ENCODE data around the gene DCTN2. TPM values are rescaled to one million over a fixed set of nuclear protein-coding genes. Genes with fewer than 3 reads are reported as not detected.
A peak's percentile ranks its signal among the peaks of the same experiment; 100 is the strongest.

Gene DCTN2
- total RNA-seq, 1 experiment from 2014 or later, result 129 TPM

GRCh38 chr12:57517187-57517586 is 29.8 kb downstream of the DCTN2 start:
- ChIA-PET POLR2A (ENCODE audit: low non-redundant PET) (interaction anchor here (1.0 kb wide), 1 partner anchor 228 kb away, joined by 6 read pairs; the partner anchor contains the start of gene TSPAN31), CTCF (no interaction called here)

DNA sequence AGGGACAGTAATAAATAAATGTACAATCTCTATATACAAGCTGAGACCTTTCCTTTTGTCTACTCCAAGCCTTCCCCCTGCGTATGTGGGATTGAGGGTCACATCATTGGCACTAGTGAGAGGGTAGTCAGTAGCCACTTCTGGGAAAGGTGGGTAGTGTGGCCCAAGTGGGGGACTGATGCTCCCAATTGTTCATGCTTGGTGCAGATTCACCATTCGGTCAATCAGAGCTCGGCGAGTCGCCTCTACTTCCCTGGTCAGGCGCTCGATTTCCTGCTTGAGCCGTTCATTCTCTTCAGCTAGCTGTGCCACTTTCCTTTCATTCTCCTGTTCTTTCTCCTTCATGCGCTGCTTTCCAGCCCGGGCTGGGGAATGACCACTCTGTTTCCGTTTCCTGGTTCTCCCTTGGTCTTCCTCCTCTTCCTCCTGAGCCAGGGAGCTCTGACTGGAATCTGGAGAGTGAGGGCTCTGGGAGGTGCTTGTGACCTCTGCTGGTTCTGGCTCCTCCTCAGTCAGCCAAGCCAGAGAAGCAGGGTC is 30.3 kb downstream of the DCTN2 start:
- no peak overlapping the region for H3K4me3 ChIP-seq (ENCODE audit: low read depth, low read length, poor library complexity, severe bottlenecking)
- no peaks in the 10 kb centered on the region for H3K27me3 ChIP-seq (replicated peaks; ENCODE audit: insufficient read depth, low read depth, low read length, poor library complexity)
- H3K36me3 ChIP-seq (ENCODE audit: insufficient read depth, low read length, poor library complexity, severe bottlenecking), result peaks cover 84% of the 10 kb centered on the region
- DNase-seq (ENCODE audit: low spot score), result no peak
- TF ChIP-seq CTCF (conservative IDR thresholded peaks at IDR 0.05; ENCODE audit: low read depth, low read length), result no peak
- no peak for TF ChIP-seq EZH2 (IDR thresholded peaks at IDR 0.05; ENCODE audit: borderline replicate concordance, low read depth, low read length, poor library complexity, severe bottlenecking)
- peak overlapping the region; percentile 43 for H3K27ac ChIP-seq (ENCODE audit: low read depth, low read length, poor library complexity, severe bottlenecking)
- intact Hi-C loops (cut with micrococcal nuclease; ENCODE audit: unreplicated experiment), result no loop called here
- ChIA-PET POLR2A (ENCODE audit: low non-redundant PET) (no interaction called here), CTCF (no interaction called here)
- BruUV-seq (replicated peaks), result no TSS peak
- H3K9me3 ChIP-seq (ENCODE audit: low read depth, low read length, poor library complexity, severe bottlenecking), result no peaks in the 10 kb centered on the region
- peaks cover 27% of the 10 kb centered on the region for H3K4me1 ChIP-seq (ENCODE audit: insufficient read depth, low read length, poor library complexity, severe bottlenecking)

More at GRCh38 chr12:57517187-57517586, 29.8 kb downstream of the DCTN2 start:
- Histone ChIP-seq H3K9me3 (ENCODE audit: low read depth, low read length, poor library complexity, severe bottlenecking) (no peaks in the 10 kb centered on the region), H3K27me3 (replicated peaks; ENCODE audit: insufficient read depth, low read depth, low read length, poor library complexity) (no peaks in the 10 kb centered on the region), H3K4me1 (ENCODE audit: insufficient read depth, low read length, poor library complexity, severe bottlenecking) (peaks cover 32% of the 10 kb centered on the region), H3K36me3 (ENCODE audit: insufficient read depth, low read length, poor library complexity, severe bottlenecking) (peaks cover 79% of the 10 kb centered on the region), H3K27ac (ENCODE audit: low read depth, low read length, poor library complexity, severe bottlenecking) (peak overlapping the region; percentile 43), H3K4me3 (ENCODE audit: low read depth, low read length, poor library complexity, severe bottlenecking) (no peak overlapping the region)
- intact Hi-C loops (cut with micrococcal nuclease; ENCODE audit: unreplicated experiment), result no loop called here
- no peak for DNase-seq (ENCODE audit: low spot score)
- BruUV-seq (replicated peaks), result no TSS peak
- TF ChIP-seq CTCF (conservative IDR thresholded peaks at IDR 0.05; ENCODE audit: low read depth, low read length) (no peak), EZH2 (IDR thresholded peaks at IDR 0.05; ENCODE audit: borderline replicate concordance, low read depth, low read length, poor library complexity, severe bottlenecking) (no peak)

GRCh38 chr12:57515934-57516541 is 31.0 kb downstream of the DCTN2 start:
- Histone ChIP-seq H3K27ac (ENCODE audit: low read depth, low read length, poor library complexity, severe bottlenecking) (peak overlapping the region; percentile 43), H3K36me3 (ENCODE audit: insufficient read depth, low read length, poor library complexity, severe bottlenecking) (peaks cover 91% of the 10 kb centered on the region), H3K4me1 (ENCODE audit: insufficient read depth, low read length, poor library complexity, severe bottlenecking) (peaks cover 21% of the 10 kb centered on the region), H3K9me3 (ENCODE audit: low read depth, low read length, poor library complexity, severe bottlenecking) (no peaks in the 10 kb centered on the region), H3K27me3 (replicated peaks; ENCODE audit: insufficient read depth, low read depth, low read length, poor library complexity) (no peaks in the 10 kb centered on the region), H3K4me3 (ENCODE audit: low read depth, low read length, poor library complexity, severe bottlenecking) (no peak overlapping the region)
- no peak for DNase-seq (ENCODE audit: low spot score)
- CTCF ChIA-PET, result no interaction called here
- POLR2A ChIA-PET (ENCODE audit: low non-redundant PET), result no interaction called here
- no peak for TF ChIP-seq CTCF (conservative IDR thresholded peaks at IDR 0.05; ENCODE audit: low read depth, low read length)
- TF ChIP-seq EZH2 (IDR thresholded peaks at IDR 0.05; ENCODE audit: borderline replicate concordance, low read depth, low read length, poor library complexity, severe bottlenecking), result no peak
- BruUV-seq (replicated peaks), result TSS peak; percentile 26
- intact Hi-C loops (cut with micrococcal nuclease; ENCODE audit: unreplicated experiment), result no loop called here

Measured in A673 (cell line).